ENCODE results near the gene PCSK6. TPM values are rescaled to one million over a fixed set of nuclear protein-coding genes. Genes with fewer than 3 reads are reported as not detected.

Gene PCSK6
- total and polyA plus RNA-seq, 2 of the 8 experiments (the other 6 are each of a cell fraction or from before 2014, with no cell fraction given), result 1.9 to 4.0 TPM

DNA sequence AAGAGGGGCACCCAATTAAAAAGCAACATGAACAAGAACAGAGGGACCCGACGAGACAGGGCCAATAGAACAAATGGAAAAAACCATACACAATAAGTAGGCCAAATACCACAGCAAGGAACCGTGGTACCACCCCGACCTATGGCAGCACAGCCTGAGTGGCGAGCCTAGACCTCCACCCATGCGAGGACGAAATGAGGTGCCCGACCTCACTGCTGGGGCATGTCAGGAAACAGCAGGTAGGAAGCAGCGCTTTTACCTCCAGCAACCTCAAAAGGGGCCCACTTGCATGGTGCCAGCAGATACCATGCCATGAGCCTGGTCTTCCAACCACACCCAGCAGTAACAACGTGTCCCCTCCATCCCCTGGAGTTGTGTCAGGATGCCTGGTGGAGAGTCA is 77.9 kb downstream of the PCSK6 start:
- no peak overlapping the region for H3K4ac ChIP-seq (replicated peaks; ENCODE audit: insufficient read length, low read depth, low read length)
- no peak overlapping the region for H2AFZ ChIP-seq (ENCODE audit: low read length)
- H3K4me3 ChIP-seq (ENCODE audit: extremely low read depth in 1 of 4, insufficient read depth in 2 of 4, low read depth in 3 of 4, low read length in 4 of 4), result no peak overlapping the region
- H3K23ac ChIP-seq (ENCODE audit: insufficient read length), result no peak overlapping the region
- H4K5ac ChIP-seq (ENCODE audit: insufficient read length, low read depth, low read length), result no peak overlapping the region
- no peak overlapping the region for H3K56ac ChIP-seq (replicated peaks; ENCODE audit: insufficient read length, low read depth, low read length)
- H3K9ac ChIP-seq (replicated peaks in 1 of 4; ENCODE audit: extremely low read depth in 1 of 4, low read depth in 3 of 4, low read length in 3 of 4), result no peak overlapping the region
- no peak overlapping the region for H2BK20ac ChIP-seq (ENCODE audit: low read length)
- FAIRE-seq, result no peak
- no peak overlapping the region for H4K91ac ChIP-seq (replicated peaks; ENCODE audit: insufficient read length, low read length)
- no peak overlapping the region for H3K27ac ChIP-seq (ENCODE audit: low read depth, low read length)
- H3K36me3 ChIP-seq (ENCODE audit: control insufficient read depth in 2 of 4, insufficient read depth in 4 of 4, low read length in 3 of 4), result no peaks in the 10 kb centered on the region
- H2BK15ac ChIP-seq (ENCODE audit: low read length), result no peak overlapping the region; the same call in 1 of the 2 replicates
- peaks cover 0 to 3% of the 10 kb centered on the region in 2 experiments; a peak in 1 of 4 replicates for H3K9me3 ChIP-seq (ENCODE audit: insufficient read depth in 2 of 2, low read depth in 1 of 2, low read length in 1 of 2)
- no peaks in the 10 kb centered on the region; a peak in 3 of 7 replicates for H3K27me3 ChIP-seq (replicated peaks in 1 of 4; ENCODE audit: control insufficient read depth in 3 of 4, extremely low read depth in 1 of 4, insufficient read depth in 3 of 4, low read length in 3 of 4)
- H3K18ac ChIP-seq (ENCODE audit: extremely low read depth, low read length), result no peak overlapping the region
- TF ChIP-seq SRF (IDR thresholded peaks at IDR 0.05; ENCODE audit: low read depth, low read length) (no peak), EP300 (IDR thresholded peaks at IDR 0.05; ENCODE audit: borderline replicate concordance in 1 of 2, low read depth in 2 of 2, low read length in 2 of 2) (no peak), RFX5 (IDR thresholded peaks at IDR 0.05; ENCODE audit: borderline replicate concordance, low read depth, low read length) (no peak), CTBP2 (IDR thresholded peaks at IDR 0.05; ENCODE audit: borderline replicate concordance, insufficient read depth, insufficient read length, low read length) (no peak), CEBPB (IDR thresholded peaks at IDR 0.05; ENCODE audit: low read depth, low read length) (no peak), KDM4A (IDR thresholded peaks at IDR 0.05; ENCODE audit: low read depth, low read length, severe bottlenecking) (no peak), POU5F1 (IDR thresholded peaks at IDR 0.05; ENCODE audit: low read depth, low read length) (no peak)
- TF ChIP-seq, protein P1, sequence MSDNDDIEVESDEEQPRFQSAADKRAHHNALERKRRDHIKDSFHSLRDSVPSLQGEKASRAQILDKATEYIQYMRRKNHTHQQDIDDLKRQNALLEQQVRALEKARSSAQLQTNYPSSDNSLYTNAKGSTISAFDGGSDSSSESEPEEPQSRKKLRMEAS (IDR thresholded peaks at IDR 0.05), result no peak
- TF ChIP-seq, protein P2, sequence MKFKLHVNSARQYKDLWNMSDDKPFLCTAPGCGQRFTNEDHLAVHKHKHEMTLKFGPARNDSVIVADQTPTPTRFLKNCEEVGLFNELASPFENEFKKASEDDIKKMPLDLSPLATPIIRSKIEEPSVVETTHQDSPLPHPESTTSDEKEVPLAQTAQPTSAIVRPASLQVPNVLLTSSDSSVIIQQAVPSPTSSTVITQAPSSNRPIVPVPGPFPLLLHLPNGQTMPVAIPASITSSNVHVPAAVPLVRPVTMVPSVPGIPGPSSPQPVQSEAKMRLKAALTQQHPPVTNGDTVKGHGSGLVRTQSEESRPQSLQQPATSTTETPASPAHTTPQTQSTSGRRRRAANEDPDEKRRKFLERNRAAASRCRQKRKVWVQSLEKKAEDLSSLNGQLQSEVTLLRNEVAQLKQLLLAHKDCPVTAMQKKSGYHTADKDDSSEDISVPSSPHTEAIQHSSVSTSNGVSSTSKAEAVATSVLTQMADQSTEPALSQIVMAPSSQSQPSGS (IDR thresholded peaks at IDR 0.05; ENCODE audit: low read length), result no peak
- POLR2A ChIA-PET (ENCODE audit: partially characterized antibody), result interaction anchor here (0.8 kb wide), 1 partner anchor 11 kb away, joined by 3 read pairs; no protein-coding TSS in a partner anchor
- peak in 1 of 2 experiments; percentile 32 for DNase-seq (ENCODE audit: low read depth in 1 of 2, low spot score in 2 of 2)
- H2AK5ac ChIP-seq (ENCODE audit: low read depth, low read length), result no peak overlapping the region
- CTCF ChIA-PET (ENCODE audit: partially characterized antibody), result interaction anchor here (0.8 to 1.4 kb wide), 3 partner anchors 9 to 64 kb away, joined by 3 to 5 read pairs (median 3); no protein-coding TSS in a partner anchor
- H2BK5ac ChIP-seq (ENCODE audit: low read depth, low read length), result no peak overlapping the region
- no peak overlapping the region for H4K8ac ChIP-seq (ENCODE audit: extremely low read depth, insufficient read depth, low read length)
- no peak overlapping the region for H3K14ac ChIP-seq (ENCODE audit: insufficient read length)
- no peaks in the 10 kb centered on the region for H3K23me2 ChIP-seq (ENCODE audit: low read depth, low read length)
- H3K79me2 ChIP-seq (ENCODE audit: control insufficient read depth in 1 of 2, insufficient read depth in 2 of 2, low read length in 2 of 2), result no peaks in the 10 kb centered on the region
- no peaks in the 10 kb centered on the region for H3K79me1 ChIP-seq (ENCODE audit: low read depth, low read length)
- H3K4me1 ChIP-seq (replicated peaks in 1 of 4; ENCODE audit: control insufficient read depth in 3 of 4, insufficient read depth in 4 of 4, low read length in 3 of 4), result peaks cover 0 to 11% (median 6%) of the 10 kb centered on the region in 4 experiments; a peak in 6 of 7 replicates
- H3K4me2 ChIP-seq (ENCODE audit: insufficient read depth in 1 of 2, low read depth in 2 of 2, low read length in 2 of 2), result no peak overlapping the region
- no peak overlapping the region for H2BK12ac ChIP-seq (ENCODE audit: low read depth, low read length)
- no peak overlapping the region for H2BK120ac ChIP-seq (replicated peaks; ENCODE audit: low read depth, low read length)
- H4K20me1 ChIP-seq (replicated peaks in 1 of 2; ENCODE audit: control insufficient read depth in 1 of 2, insufficient read depth in 2 of 2, low read length in 2 of 2), result no peaks in the 10 kb centered on the region
- 93% methylated on average over 10 of the region's 10 CpGs; no CpG with 5 or more reads in 1 of the 2 experiments for WGBS, 2 experiments (ENCODE audit: extremely low coverage in 1 of 2, insufficient coverage in 1 of 2, insufficient read length in 1 of 2, insufficient replicate concordance in 2 of 2, low coverage in 1 of 2, low lambda C conversion rate in 2 of 2, missing lambda C conversion rate in 1 of 2)

Measured in H1 (cell line).